Measurements from ENCODE around the gene CTSA.
"Not testable (repeated sequence)": the region's sequence is repeated elsewhere in the genome, so short reads cannot be mapped to it uniquely, and the experiment has no call there.

The CTSA gene

GRCh38 chr20:45913116-45913515, 22.0 kb downstream of the CTSA start:
- DNase-seq (ENCODE audit: low spot score in 2 of 2): no peak
- Mint-ChIP-seq H3K9me3 (peaks cover 3% of the 10 kb centered on the region), H3K4me3 (peak overlapping the region; percentile 22), H3K36me3 (no peaks in the 10 kb centered on the region), H3K27ac (no peak overlapping the region), H3K4me1 (peaks cover 17% of the 10 kb centered on the region)
- ATAC-seq: no peak

- no peak for DNase-seq (ENCODE audit: low spot score in 2 of 2)
- no peak for ATAC-seq
- Mint-ChIP-seq H3K27ac (no peak overlapping the region), H3K4me3 (no peak overlapping the region), H3K9me3 (no peaks in the 10 kb centered on the region), H3K4me1 (peaks cover 6% of the 10 kb centered on the region), H3K36me3 (no peaks in the 10 kb centered on the region)
Measured at GRCh38 chr20:45917790-45918141, 26.6 kb downstream of the CTSA start.

DNA sequence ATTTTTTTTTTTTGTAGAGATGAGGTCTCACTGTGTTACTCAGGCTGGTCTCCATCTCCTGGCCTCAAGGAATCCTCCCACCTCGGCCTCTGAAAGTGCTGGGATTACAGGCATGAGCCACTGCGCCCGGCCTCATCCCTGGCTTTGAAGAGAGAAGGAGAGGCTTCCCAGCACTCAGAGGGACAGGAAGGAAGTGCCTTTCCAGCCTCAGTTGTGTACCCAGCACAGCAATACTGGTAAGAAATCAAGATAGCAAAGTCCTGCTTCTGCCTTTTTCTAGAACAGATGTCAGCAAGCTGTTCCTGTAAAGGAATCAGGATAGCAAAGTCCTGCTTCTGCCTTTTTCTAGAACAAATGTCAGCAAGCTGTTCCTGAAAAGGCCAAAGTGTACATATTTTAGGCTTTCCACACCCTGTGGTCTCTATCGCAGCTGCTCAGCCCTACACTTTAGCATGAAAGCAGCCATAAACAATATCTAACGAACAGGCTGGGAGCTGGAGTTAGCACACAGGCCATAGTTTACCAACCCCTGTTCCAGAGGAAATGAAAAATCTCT, 27.1 kb downstream of the CTSA start:
- no peak for DNase-seq (ENCODE audit: low spot score in 2 of 2)
- no peak for ATAC-seq
- no peaks in the 10 kb centered on the region for H3K9me3 Mint-ChIP-seq
- H3K4me3 Mint-ChIP-seq: no peak overlapping the region
- no peaks in the 10 kb centered on the region for H3K36me3 Mint-ChIP-seq
- peaks cover 6% of the 10 kb centered on the region for H3K4me1 Mint-ChIP-seq
- no peak overlapping the region for H3K27ac Mint-ChIP-seq

DNA sequence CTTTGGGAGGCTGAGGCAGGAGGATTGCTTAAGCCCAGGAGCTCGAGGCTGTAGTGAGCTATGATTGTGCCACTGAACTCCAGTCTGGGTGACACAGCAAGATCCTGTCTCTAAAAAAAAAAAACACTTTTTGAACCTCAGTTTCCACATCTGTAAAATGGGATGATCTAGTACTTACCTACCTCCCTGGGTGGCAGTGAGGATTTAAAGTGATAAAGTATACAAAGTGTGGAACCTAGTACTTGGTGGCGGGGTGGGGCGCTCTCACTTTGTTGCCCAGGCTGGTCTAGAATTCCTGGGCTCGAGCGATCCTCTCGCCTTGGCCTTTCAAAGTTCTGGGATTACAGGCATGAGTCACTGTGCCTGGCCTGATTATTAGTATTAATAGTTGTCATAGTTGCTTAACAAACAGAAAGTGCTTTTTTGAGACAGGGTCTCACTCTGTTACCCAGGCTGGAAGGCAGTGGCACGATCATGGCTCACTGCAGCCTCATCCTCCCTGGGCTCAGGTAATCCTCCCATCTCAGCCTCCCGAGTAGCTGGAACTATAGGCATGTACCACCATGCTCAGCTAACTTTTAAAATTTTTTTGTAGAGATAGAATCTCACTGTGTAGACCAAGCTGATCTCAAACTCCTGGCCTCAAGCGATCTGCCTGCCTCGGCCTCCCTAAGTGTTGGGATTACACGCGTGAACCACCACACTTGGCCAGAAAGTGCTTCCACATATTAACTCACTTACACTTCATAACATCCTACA, 27.8 kb downstream of the CTSA start:
- no peak overlapping the region for H3K27ac Mint-ChIP-seq
- no peak for DNase-seq (ENCODE audit: low spot score in 2 of 2)
- ATAC-seq: no peak
- no peak overlapping the region for H3K4me3 Mint-ChIP-seq
- no peaks in the 10 kb centered on the region for H3K9me3 Mint-ChIP-seq
- peaks cover 6% of the 10 kb centered on the region for H3K4me1 Mint-ChIP-seq
- no peaks in the 10 kb centered on the region for H3K36me3 Mint-ChIP-seq

DNA sequence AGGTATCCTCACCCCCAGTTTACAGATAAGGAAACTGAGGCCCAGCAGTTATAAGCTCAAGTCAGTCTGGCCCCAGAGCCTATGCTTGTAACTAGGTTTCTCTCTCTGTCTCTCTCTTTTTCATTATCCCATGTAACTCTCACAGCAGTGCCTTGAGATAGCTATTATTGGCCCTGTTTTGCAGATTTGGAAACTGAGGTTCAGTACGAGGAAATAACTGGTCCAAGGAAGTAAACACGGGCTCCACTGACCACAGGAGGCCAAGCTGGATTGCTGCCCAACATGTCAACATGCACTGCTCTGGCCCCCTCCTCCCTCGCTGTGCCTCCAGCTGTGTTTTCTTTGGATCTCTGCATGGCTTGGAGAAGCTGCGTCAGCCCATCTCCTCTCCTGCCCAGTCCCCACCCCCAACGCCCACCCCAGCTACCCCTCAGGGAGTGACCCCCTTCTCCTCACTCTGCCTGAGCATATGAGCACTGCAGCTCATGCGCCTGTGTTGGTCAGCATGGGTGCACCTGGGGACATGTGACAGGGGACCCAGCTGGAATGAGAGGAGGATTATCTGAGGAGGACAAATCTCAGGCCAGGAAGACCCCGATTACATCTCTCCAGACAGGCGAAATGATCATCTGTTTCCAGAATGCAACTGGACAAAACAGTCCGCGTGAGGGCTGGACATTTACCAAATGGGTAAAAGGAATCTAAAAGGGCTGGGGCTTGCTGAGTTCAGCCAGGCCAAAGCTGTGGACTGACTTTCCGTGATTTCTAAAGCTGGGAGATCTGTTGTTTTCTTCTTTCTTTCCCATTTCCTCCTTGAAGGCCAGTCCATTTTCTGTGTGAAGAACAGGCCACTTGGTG, 28.6 kb downstream of the CTSA start:
- Mint-ChIP-seq H3K27ac (no peak overlapping the region), H3K4me1 (peaks cover 6% of the 10 kb centered on the region), H3K4me3 (no peak overlapping the region), H3K36me3 (no peaks in the 10 kb centered on the region), H3K9me3 (no peaks in the 10 kb centered on the region)
- DNase-seq (ENCODE audit: low spot score in 2 of 2) (no peak), ATAC-seq (no peak)

- Mint-ChIP-seq H3K9me3 (no peaks in the 10 kb centered on the region), H3K27ac (no peak overlapping the region), H3K36me3 (no peaks in the 10 kb centered on the region), H3K4me1 (peaks cover 6% of the 10 kb centered on the region), H3K4me3 (no peak overlapping the region)
- DNase-seq (ENCODE audit: low spot score in 2 of 2) (no peak), ATAC-seq (no peak)
Measured at GRCh38 chr20:45920462-45921336, 29.6 kb downstream of the CTSA start.

- H3K4me3 Mint-ChIP-seq: no peak overlapping the region
- H3K36me3 Mint-ChIP-seq: no peaks in the 10 kb centered on the region
- no peak overlapping the region for H3K27ac Mint-ChIP-seq
- H3K9me3 Mint-ChIP-seq: no peaks in the 10 kb centered on the region
- ATAC-seq (peak; percentile 60), DNase-seq (ENCODE audit: low spot score in 2 of 2) (no peak)
- peaks cover 6% of the 10 kb centered on the region for H3K4me1 Mint-ChIP-seq
Measured at GRCh38 chr20:45921337-45922189, 30.4 kb downstream of the CTSA start.

- no peak for ATAC-seq
- DNase-seq (ENCODE audit: low spot score in 2 of 2): no peak
Measured at GRCh38 chr20:45924391-45925261, 33.5 kb downstream of the CTSA start.

DNA sequence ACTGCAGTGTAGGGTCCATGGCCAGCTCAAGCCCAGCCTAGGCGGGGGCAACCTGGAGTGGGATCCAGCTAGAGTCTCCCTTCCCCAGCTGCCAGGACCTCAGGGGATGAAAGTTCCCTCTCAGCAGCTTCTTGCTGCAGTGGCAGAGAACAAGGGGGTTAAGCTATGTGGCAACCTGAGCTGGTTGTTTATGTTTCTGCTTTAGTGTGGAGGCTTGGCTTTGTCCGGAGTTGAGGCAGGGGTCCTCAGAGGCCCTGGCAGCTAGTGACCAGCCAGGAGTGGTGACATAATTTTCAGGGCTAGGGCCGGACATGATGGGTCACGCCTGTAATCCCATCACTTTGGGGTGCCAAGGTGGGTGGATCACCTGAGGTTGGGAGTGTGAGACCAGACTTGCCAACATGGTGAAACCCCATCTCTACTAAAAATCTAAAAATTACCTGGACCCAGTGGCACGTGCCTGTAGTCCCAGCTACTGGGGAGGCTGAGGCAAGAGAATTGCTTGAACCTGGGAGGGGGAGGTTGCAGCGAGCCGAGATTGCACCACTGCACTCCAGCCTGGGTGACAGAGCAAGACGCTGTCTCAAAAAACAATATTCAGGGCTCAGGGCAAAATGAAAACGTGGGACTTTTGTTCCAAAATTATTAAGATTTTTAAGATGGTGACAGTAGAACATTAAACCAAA, 34.8 kb downstream of the CTSA start:
- Mint-ChIP-seq H3K27ac (peak overlapping the region; percentile 26), H3K36me3 (no peaks in the 10 kb centered on the region), H3K4me1 (peaks cover 6% of the 10 kb centered on the region), H3K4me3 (no peak overlapping the region), H3K9me3 (no peaks in the 10 kb centered on the region)
- no peak for ATAC-seq
- DNase-seq (ENCODE audit: low spot score in 2 of 2): no peak

More at GRCh38 chr20:45924391-45925261, 33.5 kb downstream of the CTSA start:
- peaks cover 6% of the 10 kb centered on the region for H3K4me1 Mint-ChIP-seq
- H3K36me3 Mint-ChIP-seq: no peaks in the 10 kb centered on the region
- no peak overlapping the region for H3K4me3 Mint-ChIP-seq
- peak overlapping the region; percentile 26 for H3K27ac Mint-ChIP-seq
- no peaks in the 10 kb centered on the region for H3K9me3 Mint-ChIP-seq

DNA sequence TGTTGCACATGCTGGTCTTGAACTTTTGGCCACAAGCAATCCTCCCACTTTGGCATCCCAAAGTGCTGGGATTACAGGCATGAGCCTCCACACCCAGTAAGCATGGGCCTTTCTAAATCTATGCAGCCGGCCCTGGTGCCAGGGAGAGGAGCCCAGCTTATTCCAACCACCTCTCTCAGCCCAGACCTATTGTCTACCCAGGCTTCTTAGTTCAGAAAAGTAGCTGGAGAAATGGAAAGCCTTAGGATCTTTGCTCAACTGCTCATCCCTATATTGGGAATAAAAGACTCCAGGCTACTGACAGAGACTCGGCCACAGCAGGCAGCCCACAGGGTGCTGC, 35.6 kb downstream of the CTSA start:
- H3K4me3 Mint-ChIP-seq: no peak overlapping the region
- ATAC-seq (no peak), DNase-seq (ENCODE audit: low spot score in 2 of 2) (no peak)
- no peaks in the 10 kb centered on the region for H3K9me3 Mint-ChIP-seq
- H3K4me1 Mint-ChIP-seq: peaks cover 3% of the 10 kb centered on the region
- H3K27ac Mint-ChIP-seq: no peak overlapping the region
- no peaks in the 10 kb centered on the region for H3K36me3 Mint-ChIP-seq

DNA sequence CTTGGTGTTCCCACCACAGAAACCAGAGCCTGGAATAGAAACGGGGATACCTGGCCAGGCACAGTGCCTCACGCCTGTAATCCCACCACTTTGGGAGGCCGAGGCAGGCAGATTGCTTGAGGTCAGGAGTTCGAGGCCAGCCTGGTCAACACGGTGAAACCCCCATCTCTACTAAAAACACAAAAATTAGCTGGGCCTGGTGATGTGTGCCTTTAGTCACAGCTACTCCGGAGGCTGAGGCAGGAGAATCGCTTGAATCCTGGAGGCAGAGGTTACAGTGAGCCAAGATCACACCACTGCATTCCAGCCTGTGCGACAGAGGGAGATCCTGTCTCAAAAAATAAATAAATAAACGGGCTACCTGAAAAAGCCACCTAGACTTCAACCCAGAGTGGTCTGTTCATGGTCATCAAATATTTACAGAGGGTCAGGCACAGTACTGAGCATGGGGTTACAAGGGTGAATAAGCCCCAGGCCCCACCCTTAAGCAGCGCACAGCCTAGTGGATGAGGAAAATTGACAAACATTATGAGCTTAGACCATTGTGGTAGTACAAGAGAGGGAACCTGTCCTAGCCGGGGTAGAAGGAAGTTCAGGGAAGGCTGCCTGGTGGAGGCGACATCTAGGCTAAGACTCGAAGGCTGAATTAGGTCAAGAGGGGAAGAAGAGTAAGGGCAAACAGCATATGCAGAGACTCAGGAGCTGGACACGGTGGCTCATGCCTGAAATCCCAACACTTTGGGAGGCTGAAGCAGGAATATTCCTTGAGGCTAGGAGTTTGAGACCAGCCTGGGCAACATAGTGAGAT, 36.1 kb downstream of the CTSA start:
- no peaks in the 10 kb centered on the region for H3K4me1 Mint-ChIP-seq
- no peaks in the 10 kb centered on the region for H3K36me3 Mint-ChIP-seq
- H3K27ac Mint-ChIP-seq: peak overlapping the region; percentile 50
- ATAC-seq (no peak), DNase-seq (ENCODE audit: low spot score in 2 of 2) (no peak)
- H3K9me3 Mint-ChIP-seq: no peaks in the 10 kb centered on the region
- no peak overlapping the region for H3K4me3 Mint-ChIP-seq

DNA sequence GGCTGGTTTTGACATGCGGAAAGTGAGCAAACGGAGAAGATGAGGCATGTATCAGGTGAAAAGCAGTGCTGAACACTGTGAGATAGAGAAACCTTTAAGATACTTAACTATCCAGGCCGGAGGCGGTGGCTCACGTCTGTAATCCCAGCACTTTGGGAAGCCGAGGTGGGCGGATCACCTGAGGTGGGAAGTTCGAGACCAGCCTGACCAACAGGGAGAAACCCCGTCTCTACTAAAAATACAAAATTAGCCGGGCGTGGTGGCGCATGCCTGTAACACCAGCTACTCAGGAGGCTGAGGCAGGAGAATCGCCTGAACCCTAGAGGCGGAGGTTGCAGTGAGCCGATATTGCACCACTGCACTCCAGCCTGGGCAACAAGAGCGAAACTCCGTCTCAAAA, 40.5 kb downstream of the CTSA start:
- ATAC-seq; H3K9me3 Mint-ChIP-seq; DNase-seq (ENCODE audit: low spot score in 2 of 2); H3K4me3 Mint-ChIP-seq; H3K4me1 Mint-ChIP-seq; H3K27ac Mint-ChIP-seq: not testable (repeated sequence)
- peaks cover 25% of the 10 kb centered on the region for H3K36me3 Mint-ChIP-seq
